K562 (cell line): ENCODE measurements around the gene TULP4. TPM values are rescaled to one million over a fixed set of nuclear protein-coding genes. Genes with fewer than 3 reads are reported as not detected.

Experiments
- ASH1L ChIP-seq: fragments of 450-650 bp; IDR thresholded peaks from 2 replicates; pipeline ENCODE4 v1.6.1; 2018; ENCODE audit warnings: borderline replicate concordance, mild to moderate bottlenecking, low read depth; ENCODE audit not compliant: partially characterized antibody
- E4F1 ChIP-seq: fragments of 250-450 bp; sonication (Bioruptor Pico); IDR thresholded peaks from 2 replicates; pipeline ENCODE4 v1.5.0; 2021; ENCODE audit warnings: mild to moderate bottlenecking, borderline replicate concordance
- MAFK ChIP-seq: IDR thresholded peaks from 2 replicates; pipeline ENCODE4 v1.6.1; 2011; ENCODE audit warnings: low read length, improper control_type of control experiment
- MLX ChIP-seq, 2 experiments: fragments of 450-650 bp in 1 of 2; sonication (generic) in 1 of 2; formaldehyde crosslinking; conservative IDR thresholded peaks; 2 replicates each; pipeline versions ENCODE4 v1.4.0 to v1.8.1; 2020 to 2022; ENCODE audit warnings: mild to moderate bottlenecking in 1 of 2, missing genetic modification reagents in 1 of 2
- NCOA1 ChIP-seq: fragments of 450-650 bp; IDR thresholded peaks from 2 replicates; pipeline ENCODE4 v1.6.1; 2016; ENCODE audit warnings: low read depth
- NFIX ChIP-seq: fragments of 250-450 bp; sonication (Bioruptor Pico); IDR thresholded peaks from 2 replicates; pipeline ENCODE4 v1.4.0; 2020; ENCODE audit warnings: low read depth, mild to moderate bottlenecking, moderate library complexity
- PHF21A ChIP-seq: fragments of 450-650 bp; IDR thresholded peaks from 2 replicates; pipeline ENCODE4 v1.6.1; 2017; ENCODE audit warnings: low read depth, borderline replicate concordance
- PTRF ChIP-seq: fragments of 450-650 bp; IDR thresholded peaks from 2 replicates; pipeline ENCODE4 v1.6.1; 2016; ENCODE audit warnings: mild to moderate bottlenecking, missing genetic modification characterization, missing compliant biosample characterization
- SLC30A9 ChIP-seq: fragments of 250-450 bp; sonication (Bioruptor Pico); IDR thresholded peaks from 2 replicates; pipeline ENCODE4 v1.8.0; 2022; ENCODE audit warnings: mild to moderate bottlenecking, moderate library complexity
- SREBF2 ChIP-seq: sonication (generic); formaldehyde crosslinking; IDR thresholded peaks from 2 replicates; pipeline ENCODE4 v1.4.0; 2020; ENCODE audit warnings: mild to moderate bottlenecking, missing genetic modification reagents
- ZFX ChIP-seq: sonication (generic); formaldehyde crosslinking; IDR thresholded peaks from 2 replicates; pipeline ENCODE4 v1.8.0; 2022; ENCODE audit warnings: mild to moderate bottlenecking, missing genetic modification reagents, moderate library complexity
- ZNF174 ChIP-seq: fragments of 250-450 bp; sonication (Bioruptor Pico); IDR thresholded peaks from 2 replicates; pipeline ENCODE4 v1.4.0; 2020; ENCODE audit warnings: mild to moderate bottlenecking
- ZNF274 ChIP-seq: IDR thresholded peaks from 2 replicates; pipeline ENCODE4 v1.6.1; 2011; ENCODE audit warnings: low read depth, mild to moderate bottlenecking, low read length, moderate library complexity, borderline replicate concordance
- ZNF77 ChIP-seq: fragments of 250-450 bp; sonication (Bioruptor Pico); IDR thresholded peaks from 2 replicates; pipeline ENCODE4 v1.5.0; 2020
- ZNF780A ChIP-seq: fragments of 250-450 bp; sonication (Bioruptor Pico); IDR thresholded peaks from 2 replicates; pipeline ENCODE4 v1.5.0; 2021; ENCODE audit warnings: mild to moderate bottlenecking
- ZNF785 ChIP-seq: fragments of 250-450 bp; sonication (Bioruptor Pico); IDR thresholded peaks from 2 replicates; pipeline ENCODE4 v1.4.0; 2020; ENCODE audit warnings: mild to moderate bottlenecking
- polyA plus RNA-seq, 8 experiments: library from polyadenylated mRNA; depleted of rRNA in 4 of 8; stranded (reverse) in 5 of 8; unstranded in 3 of 8; fragments of >200 nt; fragmentation: Nextera tagmentation in 2 of 8; fragmentation: Illumina TruSeq in 1 of 8; extraction: Ambion mirVana in 2 of 8; extraction: Trizol in 1 of 8; gene quantifications; 2 replicates each; pipeline versions ENCODE4 v1.2.1 to v1.2.3, GENCODE V29; 2011 to 2014; ENCODE audit warnings: inconsistent platforms in 1 of 8, missing spikeins in 1 of 8
- total RNA-seq, 7 experiments: library from RNA; depleted of rRNA in 6 of 7; stranded (reverse); fragments of >200 nt in 6 of 7; fragmentation: Illumina TruSeq in 2 of 7; extraction: Trizol in 2 of 7; gene quantifications; 2 replicates each; pipeline versions ENCODE4 v1.2.1 to v1.2.3, GENCODE V29; 2011 to 2021; ENCODE audit warnings: low replicate concordance in 1 of 7
- TF ChIP-seq, protein P1 (sequence below), 2 experiments: IDR thresholded peaks in 1 of 2; conservative IDR thresholded peaks in 1 of 2; 2 replicates each; pipeline ENCODE4 v1.6.1; 2016; ENCODE audit warnings: low read depth in 2 of 2, mild to moderate bottlenecking in 1 of 2, missing compliant biosample characterization in 1 of 2, missing genetic modification characterization in 1 of 2, moderate library complexity in 1 of 2
- TF ChIP-seq, protein P2 (sequence below): sonication (generic); formaldehyde crosslinking; IDR thresholded peaks from 2 replicates; pipeline ENCODE4 v1.8.1; 2022; ENCODE audit warnings: missing genetic modification reagents
- TF ChIP-seq, protein P3 (sequence below): fragments of 450-650 bp; conservative IDR thresholded peaks from 2 replicates; pipeline ENCODE4 v1.6.1; 2016; ENCODE audit warnings: missing genetic modification characterization, low read depth, mild to moderate bottlenecking, missing compliant biosample characterization, moderate library complexity

The TULP4 gene
- total and polyA plus RNA-seq, 9 of the 15 experiments (the other 6 are each of a cell fraction or from before 2014, with no cell fraction given), result 1.2 to 50.4 (median 11.0) TPM

GRCh38 chr6:158536084-158536890 is 224.0 kb downstream of the TULP4 start (continued):
- TF ChIP-seq PHF21A (peak; percentile 94; the same call in 1 of the 2 replicates), MLX (CRISPR knock-in tag; conservative IDR thresholded peaks at IDR 0.05) (no peak), ZNF785 (no peak), ZNF780A (CRISPR knock-in tag) (no peak), SLC30A9 (no peak), E4F1 (no peak), ZNF274 (no peak), NCOA1 (peak; percentile 75; the same call in 1 of the 2 replicates), ZNF174 (CRISPR knock-in tag) (no peak), ASH1L (no peak), ZNF77 (no peak), ZFX (CRISPR knock-in tag) (peak; percentile 32; the same call in 1 of the 2 replicates), MAFK (no peak), PTRF (no peak), NFIX (CRISPR knock-in tag) (no peak), SREBF2 (CRISPR knock-in tag) (no peak)
- TF ChIP-seq, protein P1, sequence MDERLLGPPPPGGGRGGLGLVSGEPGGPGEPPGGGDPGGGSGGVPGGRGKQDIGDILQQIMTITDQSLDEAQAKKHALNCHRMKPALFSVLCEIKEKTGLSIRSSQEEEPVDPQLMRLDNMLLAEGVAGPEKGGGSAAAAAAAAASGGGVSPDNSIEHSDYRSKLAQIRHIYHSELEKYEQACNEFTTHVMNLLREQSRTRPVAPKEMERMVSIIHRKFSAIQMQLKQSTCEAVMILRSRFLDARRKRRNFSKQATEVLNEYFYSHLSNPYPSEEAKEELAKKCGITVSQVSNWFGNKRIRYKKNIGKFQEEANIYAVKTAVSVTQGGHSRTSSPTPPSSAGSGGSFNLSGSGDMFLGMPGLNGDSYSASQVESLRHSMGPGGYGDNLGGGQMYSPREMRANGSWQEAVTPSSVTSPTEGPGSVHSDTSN (CRISPR knock-in tag; IDR thresholded peaks at IDR 0.05; ENCODE audit: low read depth), result no peak
- TF ChIP-seq, protein P1 (tag; conservative IDR thresholded peaks at IDR 0.05; ENCODE audit: low read depth), result no peak
- TF ChIP-seq, protein P2, sequence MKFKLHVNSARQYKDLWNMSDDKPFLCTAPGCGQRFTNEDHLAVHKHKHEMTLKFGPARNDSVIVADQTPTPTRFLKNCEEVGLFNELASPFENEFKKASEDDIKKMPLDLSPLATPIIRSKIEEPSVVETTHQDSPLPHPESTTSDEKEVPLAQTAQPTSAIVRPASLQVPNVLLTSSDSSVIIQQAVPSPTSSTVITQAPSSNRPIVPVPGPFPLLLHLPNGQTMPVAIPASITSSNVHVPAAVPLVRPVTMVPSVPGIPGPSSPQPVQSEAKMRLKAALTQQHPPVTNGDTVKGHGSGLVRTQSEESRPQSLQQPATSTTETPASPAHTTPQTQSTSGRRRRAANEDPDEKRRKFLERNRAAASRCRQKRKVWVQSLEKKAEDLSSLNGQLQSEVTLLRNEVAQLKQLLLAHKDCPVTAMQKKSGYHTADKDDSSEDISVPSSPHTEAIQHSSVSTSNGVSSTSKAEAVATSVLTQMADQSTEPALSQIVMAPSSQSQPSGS (CRISPR knock-in tag), result 0 out of 2 replicates have a peak, but pooled peaks have one; percentile 15
- TF ChIP-seq, protein P3, sequence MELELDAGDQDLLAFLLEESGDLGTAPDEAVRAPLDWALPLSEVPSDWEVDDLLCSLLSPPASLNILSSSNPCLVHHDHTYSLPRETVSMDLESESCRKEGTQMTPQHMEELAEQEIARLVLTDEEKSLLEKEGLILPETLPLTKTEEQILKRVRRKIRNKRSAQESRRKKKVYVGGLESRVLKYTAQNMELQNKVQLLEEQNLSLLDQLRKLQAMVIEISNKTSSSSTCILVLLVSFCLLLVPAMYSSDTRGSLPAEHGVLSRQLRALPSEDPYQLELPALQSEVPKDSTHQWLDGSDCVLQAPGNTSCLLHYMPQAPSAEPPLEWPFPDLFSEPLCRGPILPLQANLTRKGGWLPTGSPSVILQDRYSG (tag), result peak; percentile 71; the same call in 1 of the 2 replicates
